ENCODE data around the gene TBC1D10A. TPM values are rescaled to one million over a fixed set of nuclear protein-coding genes. Genes with fewer than 3 reads are reported as not detected.

TBC1D10A gene
- total RNA-seq, 2 donors from 2014 or later: 12.1 to 13.7 TPM

- Histone ChIP-seq H3K27me3 (ENCODE audit: control insufficient read depth, insufficient read depth, low read length, poor library complexity, severe bottlenecking) (no peaks in the 10 kb centered on the region), H3K9ac (ENCODE audit: extremely low read depth, low read length, poor library complexity, severe bottlenecking) (no peak overlapping the region), H3K4me3 (ENCODE audit: low read length) (no peak overlapping the region), H3K4me1 (ENCODE audit: control insufficient read depth, insufficient read depth, low read length) (peaks cover 4% of the 10 kb centered on the region), H3K36me3 (ENCODE audit: control insufficient read depth, insufficient read depth, low read length) (peaks cover 9% of the 10 kb centered on the region), H3K27ac (ENCODE audit: low read depth, low read length) (no peak overlapping the region), H3K9me3 (ENCODE audit: control insufficient read depth, low read length) (no peaks in the 10 kb centered on the region)
- TF ChIP-seq CTCF (conservative IDR thresholded peaks at IDR 0.05): no peak
- H3K27me3 Mint-ChIP-seq (ENCODE audit: insufficient read depth): no peaks in the 10 kb centered on the region
- H3K4me3 Mint-ChIP-seq: no peak overlapping the region
- H3K4me1 Mint-ChIP-seq: peaks cover 20% of the 10 kb centered on the region
- WGBS, 2 experiments (ENCODE audit: insufficient coverage in 1 of 2, insufficient read length in 1 of 2): 94 to 100% methylated on average over 2 to 3 of the region's 3 CpGs
- no peak overlapping the region for H3K27ac Mint-ChIP-seq
- DNase-seq: no peak
- H3K9me3 Mint-ChIP-seq: no peaks in the 10 kb centered on the region
- H3K36me3 Mint-ChIP-seq (ENCODE audit: low read depth): peaks cover 5% of the 10 kb centered on the region
These were observed 6.7 kb downstream of the TBC1D10A start for GRCh38 chr22:30320021-30320556.

- H3K4me1 Mint-ChIP-seq: peaks cover 21% of the 10 kb centered on the region
These were observed 7.8 kb downstream of the TBC1D10A start for GRCh38 chr22:30318799-30319419.

GRCh38 chr22:30317778-30318177, 9.0 kb downstream of the TBC1D10A start:
- no peak for DNase-seq
- Histone ChIP-seq H3K4me3 (ENCODE audit: low read length) (no peak overlapping the region), H3K27me3 (ENCODE audit: control insufficient read depth, insufficient read depth, low read length, poor library complexity, severe bottlenecking) (no peaks in the 10 kb centered on the region), H3K9ac (ENCODE audit: extremely low read depth, low read length, poor library complexity, severe bottlenecking) (no peak overlapping the region), H3K36me3 (ENCODE audit: control insufficient read depth, insufficient read depth, low read length) (peaks cover 9% of the 10 kb centered on the region), H3K27ac (ENCODE audit: low read depth, low read length) (no peak overlapping the region), H3K4me1 (ENCODE audit: control insufficient read depth, insufficient read depth, low read length) (peaks cover 10% of the 10 kb centered on the region), H3K9me3 (ENCODE audit: control insufficient read depth, low read length) (no peaks in the 10 kb centered on the region)
- Mint-ChIP-seq H3K4me1 (peaks cover 23% of the 10 kb centered on the region), H3K27ac (no peak overlapping the region), H3K4me3 (no peak overlapping the region), H3K27me3 (ENCODE audit: insufficient read depth) (no peaks in the 10 kb centered on the region), H3K9me3 (no peaks in the 10 kb centered on the region), H3K36me3 (ENCODE audit: low read depth) (peaks cover 13% of the 10 kb centered on the region)
- WGBS, 2 experiments (ENCODE audit: insufficient coverage in 1 of 2, insufficient read length in 1 of 2): 100% methylated on average over 1 of the region's 1 CpG; no CpG with 5 or more reads in 1 of the 2 experiments
- TF ChIP-seq CTCF (conservative IDR thresholded peaks at IDR 0.05): no peak

More at GRCh38 chr22:30318799-30319419, 7.8 kb downstream of the TBC1D10A start:
- H3K9ac ChIP-seq (ENCODE audit: extremely low read depth, low read length, poor library complexity, severe bottlenecking): no peak overlapping the region
- H3K36me3 ChIP-seq (ENCODE audit: control insufficient read depth, insufficient read depth, low read length): peaks cover 9% of the 10 kb centered on the region
- Mint-ChIP-seq H3K27ac (no peak overlapping the region), H3K9me3 (no peaks in the 10 kb centered on the region), H3K27me3 (ENCODE audit: insufficient read depth) (no peaks in the 10 kb centered on the region), H3K4me3 (no peak overlapping the region), H3K36me3 (ENCODE audit: low read depth) (peaks cover 9% of the 10 kb centered on the region)
- 87 to 90% methylated on average over 7 of the region's 7 CpGs for WGBS, 2 experiments (ENCODE audit: insufficient coverage in 1 of 2, insufficient read length in 1 of 2)
- H3K27me3 ChIP-seq (ENCODE audit: control insufficient read depth, insufficient read depth, low read length, poor library complexity, severe bottlenecking): no peaks in the 10 kb centered on the region
- H3K9me3 ChIP-seq (ENCODE audit: control insufficient read depth, low read length): no peaks in the 10 kb centered on the region
- peaks cover 8% of the 10 kb centered on the region for H3K4me1 ChIP-seq (ENCODE audit: control insufficient read depth, insufficient read depth, low read length)
- no peak overlapping the region for H3K27ac ChIP-seq (ENCODE audit: low read depth, low read length)
- TF ChIP-seq CTCF (conservative IDR thresholded peaks at IDR 0.05): peak; percentile 29
- H3K4me3 ChIP-seq (ENCODE audit: low read length): no peak overlapping the region
- peak; percentile 53 for DNase-seq
